ENCODE data around the gene BBS12.

DNA sequence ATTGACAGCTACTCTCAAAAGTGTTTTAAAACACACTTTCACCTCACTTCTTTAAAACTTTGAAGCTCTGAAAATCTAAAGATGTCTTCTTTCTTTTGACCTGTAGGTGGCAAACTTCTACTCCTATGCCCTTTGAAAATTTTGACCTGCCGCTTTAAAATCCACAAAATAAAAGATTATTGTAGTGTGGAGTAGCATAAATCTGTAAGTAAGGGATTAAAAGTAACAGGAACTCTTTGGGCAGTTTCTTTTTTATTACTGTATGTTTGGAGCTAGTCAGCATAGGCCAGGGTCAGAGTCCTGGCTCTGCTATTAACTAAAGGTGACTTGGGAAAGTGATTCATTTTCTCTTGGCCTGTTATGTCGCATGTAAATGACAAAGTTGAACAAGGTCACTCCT is 25.5 kb downstream of the BBS12 start:
- TF ChIP-seq EZH2phosphoT487 (IDR thresholded peaks at IDR 0.05; ENCODE audit: insufficient read depth, low read depth) (no peak), EZH2 (IDR thresholded peaks at IDR 0.05; ENCODE audit: insufficient read depth, poor library complexity, severe bottlenecking) (no peak)

Data from GM23248 (cell line).